Measurements from ENCODE around the gene DAG1. TPM values are rescaled to one million over a fixed set of nuclear protein-coding genes. Genes with fewer than 3 reads are reported as not detected.

The DAG1 gene
- total RNA-seq, 1 experiment from 2014 or later = 93.0 TPM

- Histone ChIP-seq H3K23ac (ENCODE audit: insufficient read length, low read depth, low read length) (no peak overlapping the region), H2AK5ac (ENCODE audit: insufficient read length, low read length) (no peak overlapping the region), H3T11ph (ENCODE audit: low read length) (no peak overlapping the region), H2BK20ac (ENCODE audit: low read depth, low read length, poor library complexity, severe bottlenecking) (no peak overlapping the region), H2BK15ac (ENCODE audit: low read depth, low read length) (no peak overlapping the region), H3K79me1 (ENCODE audit: insufficient read depth, low read depth, low read length, poor library complexity, severe bottlenecking) (no peaks in the 10 kb centered on the region), H4K8ac (replicated peaks; ENCODE audit: insufficient read length, low read depth, low read length) (no peak overlapping the region), H2AFZ (ENCODE audit: low read length) (no peak overlapping the region), H3K4me2 (ENCODE audit: insufficient read depth, insufficient read length, low read length) (peak overlapping the region; percentile 86), H2BK120ac (ENCODE audit: low read depth, low read length, poor library complexity, severe bottlenecking) (no peak overlapping the region), H3K56ac (ENCODE audit: insufficient read length, low read depth, low read length) (no peak overlapping the region), H3K9me3 (ENCODE audit: control insufficient read depth, low read depth, low read length) (no peaks in the 10 kb centered on the region), H3K18ac (ENCODE audit: insufficient read length, low read depth, low read length) (peak overlapping the region; percentile 80), H3K27me3 (ENCODE audit: insufficient read depth, low read length) (no peaks in the 10 kb centered on the region), H3K23me2 (ENCODE audit: insufficient read length, low read depth, low read length, poor library complexity, severe bottlenecking) (peaks cover 4% of the 10 kb centered on the region), H3K14ac (ENCODE audit: insufficient read depth, low read length) (peak overlapping the region; percentile 88), H3K27ac (ENCODE audit: insufficient read length, low read depth, low read length) (no peak overlapping the region), H4K5ac (ENCODE audit: insufficient read length, low read depth, low read length) (no peak overlapping the region), H3K79me2 (ENCODE audit: insufficient read depth, low read length) (no peaks in the 10 kb centered on the region), H4K20me1 (ENCODE audit: control insufficient read depth, insufficient read depth, insufficient read length) (no peaks in the 10 kb centered on the region), H3K9ac (ENCODE audit: extremely low read depth, insufficient read length, low read length) (peak overlapping the region; percentile 90), H4K91ac (ENCODE audit: insufficient read length, low read depth, low read length) (no peak overlapping the region), H2BK12ac (ENCODE audit: insufficient read length, low read depth, low read length) (no peak overlapping the region), H3K4me1 (ENCODE audit: insufficient read depth, low read length) (no peaks in the 10 kb centered on the region; the same call in 1 of the 2 replicates), H3K4ac (ENCODE audit: low read depth, low read length) (no peak overlapping the region), H2BK5ac (ENCODE audit: insufficient read length, low read length) (peak overlapping the region; percentile 25)
- TF ChIP-seq CTCF (conservative IDR thresholded peaks at IDR 0.05) = no peak
- H3K4me3 Mint-ChIP-seq = peak overlapping the region; percentile 92 to 93
- no peak for DNase-seq
- peaks cover 10 to 34% (median 24%) of the 10 kb centered on the region in 3 experiments for H3K36me3 Mint-ChIP-seq (ENCODE audit: insufficient read depth in 1 of 3, low read depth in 3 of 3)
- peak overlapping the region; percentile 91 to 97 (median 92) for H3K27ac Mint-ChIP-seq
- no CpG with 5 or more reads among the region's 14 CpGs for whole genome bisulfite sequencing (ENCODE audit: extremely low coverage, insufficient read length, low lambda C conversion rate)
- H3K4me1 Mint-ChIP-seq = peaks cover 24 to 28% of the 10 kb centered on the region in 2 experiments
- no peaks in the 10 kb centered on the region for H3K27me3 Mint-ChIP-seq (ENCODE audit: low read depth)
- H3K9me3 Mint-ChIP-seq = no peaks in the 10 kb centered on the region; a peak in 1 of 5 replicates
Measured at GRCh38 chr3:49421890-49422378, 48.1 kb upstream of the DAG1 start.

Data from H9 (cell line).